Mucosa of gallbladder (tissue), 1 donor: Measurements from ENCODE around the gene WDR88. TPM values are rescaled to one million over a fixed set of nuclear protein-coding genes. Genes with fewer than 3 reads are reported as not detected.
"Not testable (repeated sequence)": the region's sequence is repeated elsewhere in the genome, so short reads cannot be mapped to it uniquely, and the experiment has no call there.

Experiments
- DNase-seq: peaks from one replicate; pipeline ENCODE4 v3.0.0-alpha.2; 2020; ENCODE audit warnings: low spot score
- total RNA-seq: library from RNA; stranded (reverse); gene quantifications from one replicate; pipeline ENCODE4 v1.2.1, GENCODE V29; 2021
- donor health status: DM: no; HTN: no; CAD: no.

The WDR88 gene
- total RNA-seq, 1 donor from 2014 or later = not detected

GRCh38 chr19:33196446-33197193 lies 64.7 kb downstream of the WDR88 start:
- no peak for DNase-seq

- DNase-seq = no peak
Observed at GRCh38 chr19:33197591-33198000, 65.7 kb downstream of the WDR88 start.

GRCh38 chr19:33198169-33198568 lies 66.3 kb downstream of the WDR88 start:
- no peak for DNase-seq

- DNase-seq = no peak
Observed at GRCh38 chr19:33199441-33200265, 67.7 kb downstream of the WDR88 start.

- no peak for DNase-seq
Observed at GRCh38 chr19:33201473-33201872, 69.6 kb downstream of the WDR88 start.

- DNase-seq = no peak
Observed at GRCh38 chr19:33201886-33202545, 70.1 kb downstream of the WDR88 start.

- DNase-seq = no peak
Observed at GRCh38 chr19:33202546-33203507, 70.9 kb downstream of the WDR88 start.

- no peak for DNase-seq
Observed at GRCh38 chr19:33203529-33203928, 71.6 kb downstream of the WDR88 start.

GRCh38 chr19:33204136-33204973 lies 72.4 kb downstream of the WDR88 start:
- no peak for DNase-seq

- DNase-seq = no peak
Observed at GRCh38 chr19:33205110-33205509, 73.2 kb downstream of the WDR88 start.

- DNase-seq = no peak
Observed at GRCh38 chr19:33205531-33206260, 73.8 kb downstream of the WDR88 start.

- DNase-seq = no peak
Observed at GRCh38 chr19:33206261-33207039, 74.5 kb downstream of the WDR88 start.

GRCh38 chr19:33207040-33207620 lies 75.2 kb downstream of the WDR88 start:
- DNase-seq = no peak

GRCh38 chr19:33207903-33208302 lies 76.0 kb downstream of the WDR88 start:
- DNase-seq = no peak

GRCh38 chr19:33208371-33208895 lies 76.5 kb downstream of the WDR88 start:
- DNase-seq = no peak

- DNase-seq = no peak
Observed at GRCh38 chr19:33208904-33209849, 77.3 kb downstream of the WDR88 start.

GRCh38 chr19:33209850-33210230 lies 77.9 kb downstream of the WDR88 start:
- DNase-seq = not testable (repeated sequence)
